Measurements from ENCODE around the gene IGSF10. TPM values are rescaled to one million over a fixed set of nuclear protein-coding genes. Genes with fewer than 3 reads are reported as not detected.
A peak's percentile ranks its signal among the peaks of the same experiment; 100 is the strongest.

Gene IGSF10
- total RNA-seq, 2 donors from 2014 or later, result 0.24 to 0.44 TPM

DNA sequence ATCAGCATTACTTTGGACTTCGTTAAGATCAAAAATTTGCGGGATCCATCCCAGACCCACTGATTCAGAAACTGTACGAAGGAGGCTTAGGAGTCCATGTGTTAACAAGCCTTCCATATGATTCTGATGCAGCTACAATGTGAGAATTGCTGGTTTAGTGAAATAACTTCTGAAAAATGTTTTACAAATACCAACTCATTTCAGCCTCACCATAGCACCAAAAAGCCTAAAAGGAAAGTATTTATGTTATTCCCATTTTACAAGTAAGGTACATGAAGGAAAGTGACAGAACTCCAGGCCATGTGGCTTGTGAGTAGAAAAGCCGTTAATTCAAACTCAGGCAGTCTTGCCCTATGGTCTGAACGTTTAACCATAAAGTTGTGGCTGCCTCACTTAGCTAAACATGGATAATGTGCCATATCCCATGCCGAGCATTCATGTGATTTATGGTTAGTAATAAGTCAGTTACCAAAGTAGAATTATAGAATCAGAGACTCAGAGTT lies 1.5 kb upstream of the IGSF10 start:
- no peak for DNase-seq
- Mint-ChIP-seq H3K9me3 (no peaks in the 10 kb centered on the region), H3K4me3 (no peak overlapping the region), H3K27ac (no peak overlapping the region), H3K36me3 (ENCODE audit: low read depth) (no peaks in the 10 kb centered on the region), H3K27me3 (ENCODE audit: insufficient read depth) (peaks cover 43% of the 10 kb centered on the region), H3K4me1 (peaks cover 5% of the 10 kb centered on the region)
- H3K27me3 ChIP-seq (ENCODE audit: control insufficient read depth, insufficient read depth, low read length, poor library complexity, severe bottlenecking), result peaks cover 32% of the 10 kb centered on the region
- no peak overlapping the region for H3K9ac ChIP-seq (ENCODE audit: extremely low read depth, low read length, poor library complexity, severe bottlenecking)
- H3K27ac ChIP-seq (ENCODE audit: low read depth, low read length), result no peak overlapping the region
- no peaks in the 10 kb centered on the region for H3K9me3 ChIP-seq (ENCODE audit: control insufficient read depth, low read length)
- no peak overlapping the region for H3K4me3 ChIP-seq (ENCODE audit: low read length)
- no peaks in the 10 kb centered on the region for H3K36me3 ChIP-seq (ENCODE audit: control insufficient read depth, insufficient read depth, low read length)
- TF ChIP-seq, protein P1, sequence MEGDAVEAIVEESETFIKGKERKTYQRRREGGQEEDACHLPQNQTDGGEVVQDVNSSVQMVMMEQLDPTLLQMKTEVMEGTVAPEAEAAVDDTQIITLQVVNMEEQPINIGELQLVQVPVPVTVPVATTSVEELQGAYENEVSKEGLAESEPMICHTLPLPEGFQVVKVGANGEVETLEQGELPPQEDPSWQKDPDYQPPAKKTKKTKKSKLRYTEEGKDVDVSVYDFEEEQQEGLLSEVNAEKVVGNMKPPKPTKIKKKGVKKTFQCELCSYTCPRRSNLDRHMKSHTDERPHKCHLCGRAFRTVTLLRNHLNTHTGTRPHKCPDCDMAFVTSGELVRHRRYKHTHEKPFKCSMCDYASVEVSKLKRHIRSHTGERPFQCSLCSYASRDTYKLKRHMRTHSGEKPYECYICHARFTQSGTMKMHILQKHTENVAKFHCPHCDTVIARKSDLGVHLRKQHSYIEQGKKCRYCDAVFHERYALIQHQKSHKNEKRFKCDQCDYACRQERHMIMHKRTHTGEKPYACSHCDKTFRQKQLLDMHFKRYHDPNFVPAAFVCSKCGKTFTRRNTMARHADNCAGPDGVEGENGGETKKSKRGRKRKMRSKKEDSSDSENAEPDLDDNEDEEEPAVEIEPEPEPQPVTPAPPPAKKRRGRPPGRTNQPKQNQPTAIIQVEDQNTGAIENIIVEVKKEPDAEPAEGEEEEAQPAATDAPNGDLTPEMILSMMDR (conservative IDR thresholded peaks at IDR 0.05), result no peak
- WGBS, 2 experiments (ENCODE audit: insufficient coverage in 1 of 2, insufficient read length in 1 of 2), result 88 to 97% methylated on average over 3 to 6 of the region's 6 CpGs
- H3K4me1 ChIP-seq (ENCODE audit: control insufficient read depth, insufficient read depth, low read length), result no peaks in the 10 kb centered on the region

DNA sequence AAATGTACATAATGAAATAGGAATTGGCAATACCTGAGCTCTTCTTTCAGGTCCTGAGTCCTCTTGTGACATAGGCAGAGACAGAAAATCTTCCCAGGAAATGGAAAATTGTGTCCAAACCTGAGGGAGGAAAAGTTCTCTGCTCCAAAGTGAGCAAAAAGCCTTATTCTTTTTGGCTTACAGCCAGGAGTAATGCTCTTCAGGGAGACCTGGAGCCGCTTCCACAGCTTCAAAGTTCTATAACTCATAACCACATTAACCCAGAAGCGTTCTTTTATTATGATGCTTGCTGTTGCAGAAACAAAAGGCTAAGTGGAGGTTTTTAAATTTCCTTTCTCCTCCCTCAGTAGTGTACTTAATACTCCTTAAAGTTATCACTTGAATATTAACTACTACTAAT lies 633 bp downstream of the IGSF10 start:
- Mint-ChIP-seq H3K9me3 (no peaks in the 10 kb centered on the region), H3K27ac (no peak overlapping the region), H3K4me3 (peak overlapping the region; percentile 63), H3K36me3 (ENCODE audit: low read depth) (no peaks in the 10 kb centered on the region), H3K27me3 (ENCODE audit: insufficient read depth) (peaks cover 36% of the 10 kb centered on the region), H3K4me1 (peaks cover 10% of the 10 kb centered on the region)
- TF ChIP-seq, protein P1 (conservative IDR thresholded peaks at IDR 0.05), result no peak
- H3K9ac ChIP-seq (ENCODE audit: extremely low read depth, low read length, poor library complexity, severe bottlenecking), result no peak overlapping the region
- H3K27ac ChIP-seq (ENCODE audit: low read depth, low read length), result no peak overlapping the region
- WGBS, 2 experiments (ENCODE audit: insufficient coverage in 1 of 2, insufficient read length in 1 of 2), result 89 to 100% methylated on average over 2 of the region's 2 CpGs
- DNase-seq, result no peak
- H3K4me1 ChIP-seq (ENCODE audit: control insufficient read depth, insufficient read depth, low read length), result no peaks in the 10 kb centered on the region
- H3K4me3 ChIP-seq (ENCODE audit: low read length), result peak overlapping the region; percentile 62
- H3K9me3 ChIP-seq (ENCODE audit: control insufficient read depth, low read length), result no peaks in the 10 kb centered on the region
- no peaks in the 10 kb centered on the region for H3K36me3 ChIP-seq (ENCODE audit: control insufficient read depth, insufficient read depth, low read length)
- peaks cover 32% of the 10 kb centered on the region for H3K27me3 ChIP-seq (ENCODE audit: control insufficient read depth, insufficient read depth, low read length, poor library complexity, severe bottlenecking)

DNA sequence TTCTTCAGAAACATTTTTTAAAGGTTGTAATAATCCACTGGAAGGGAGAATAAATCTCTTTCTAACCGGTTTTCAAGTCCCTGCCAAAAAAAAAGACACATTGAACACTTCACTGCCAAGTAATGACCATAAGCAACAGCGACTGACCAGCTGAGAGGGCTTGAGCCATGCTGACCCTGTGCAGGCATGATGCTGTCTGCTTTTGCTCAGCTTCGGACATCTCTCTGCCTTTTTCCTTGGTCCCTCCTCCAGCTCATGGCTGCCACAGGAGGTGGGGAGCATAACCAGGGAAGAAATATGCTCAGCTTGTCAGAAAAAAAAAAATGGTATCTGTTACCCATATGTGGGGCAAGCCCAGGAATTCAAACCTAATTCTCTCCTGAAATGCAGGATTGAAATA lies 1.5 kb downstream of the IGSF10 start:
- Histone ChIP-seq H3K4me1 (ENCODE audit: control insufficient read depth, insufficient read depth, low read length) (no peaks in the 10 kb centered on the region), H3K27me3 (ENCODE audit: control insufficient read depth, insufficient read depth, low read length, poor library complexity, severe bottlenecking) (peaks cover 32% of the 10 kb centered on the region), H3K9me3 (ENCODE audit: control insufficient read depth, low read length) (no peaks in the 10 kb centered on the region), H3K4me3 (ENCODE audit: low read length) (no peak overlapping the region), H3K36me3 (ENCODE audit: control insufficient read depth, insufficient read depth, low read length) (no peaks in the 10 kb centered on the region), H3K27ac (ENCODE audit: low read depth, low read length) (no peak overlapping the region), H3K9ac (ENCODE audit: extremely low read depth, low read length, poor library complexity, severe bottlenecking) (no peak overlapping the region)
- Mint-ChIP-seq H3K4me1 (peaks cover 10% of the 10 kb centered on the region), H3K36me3 (ENCODE audit: low read depth) (no peaks in the 10 kb centered on the region), H3K9me3 (no peaks in the 10 kb centered on the region), H3K27me3 (ENCODE audit: insufficient read depth) (peaks cover 32% of the 10 kb centered on the region), H3K4me3 (no peak overlapping the region), H3K27ac (no peak overlapping the region)
- no peak for DNase-seq
- 60 to 85% methylated on average over 2 to 3 of the region's 3 CpGs for WGBS, 2 experiments (ENCODE audit: insufficient coverage in 1 of 2, insufficient read length in 1 of 2)
- TF ChIP-seq, protein P1 (conservative IDR thresholded peaks at IDR 0.05), result no peak

Data from endodermal cell (in vitro differentiated cells).